HG03025 (cell line): ENCODE data around the gene BBX.

Experiments
- ATAC-seq: cut with Tn5 transposase; IDR thresholded peaks from one replicate; pipeline ENCODE4 v1.9.1; 2021; ENCODE audit warnings: mild to moderate bottlenecking, moderate library complexity; ENCODE audit not compliant: unreplicated experiment, low FRiP score

BBX gene

GRCh38 chr3:107522510-107523288, at the start of gene BBX:
Gene BBX, plus strand, starts transcription at chr3:107522962. Its CDS starts 187,499 bp downstream, at chr3:107710461.
- ATAC-seq = peak; percentile 97

GRCh38 chr3:107476462-107476861, 46.3 kb upstream of the BBX start:
- no peak for ATAC-seq

GRCh38 chr3:107487490-107487889, 35.3 kb upstream of the BBX start:
- ATAC-seq = no peak

- no peak for ATAC-seq
These were observed 33.8 kb upstream of the BBX start for GRCh38 chr3:107488942-107489341.

GRCh38 chr3:107493134-107493533, 29.6 kb upstream of the BBX start:
- ATAC-seq = no peak

- ATAC-seq = no peak
These were observed 25.9 kb upstream of the BBX start for GRCh38 chr3:107496855-107497254.

GRCh38 chr3:107498646-107499045, 24.1 kb upstream of the BBX start:
- ATAC-seq = no peak

GRCh38 chr3:107506458-107506857, 16.3 kb upstream of the BBX start:
- no peak for ATAC-seq

GRCh38 chr3:107508331-107508730, 14.4 kb upstream of the BBX start:
- ATAC-seq = no peak

GRCh38 chr3:107512108-107512507, 10.7 kb upstream of the BBX start:
- ATAC-seq = no peak

- ATAC-seq = no peak
These were observed 8.3 kb upstream of the BBX start for GRCh38 chr3:107514453-107514852.

- no peak for ATAC-seq
These were observed 6.3 kb upstream of the BBX start for GRCh38 chr3:107516475-107516874.

GRCh38 chr3:107520535-107520934, 2.2 kb upstream of the BBX start:
- ATAC-seq = no peak

GRCh38 chr3:107521469-107522059, 1.2 kb upstream of the BBX start:
- ATAC-seq = no peak

GRCh38 chr3:107523289-107523538, 452 bp downstream of the BBX start:
- ATAC-seq = peak; percentile 25

GRCh38 chr3:107523539-107524325, 970 bp downstream of the BBX start:
- ATAC-seq = peak; percentile 31

- no peak for ATAC-seq
These were observed 1.6 kb downstream of the BBX start for GRCh38 chr3:107524326-107524840.

- no peak for ATAC-seq
These were observed 2.3 kb downstream of the BBX start for GRCh38 chr3:107524841-107525643.

GRCh38 chr3:107525644-107526305, 3.0 kb downstream of the BBX start:
- no peak for ATAC-seq

GRCh38 chr3:107531917-107532469, 9.2 kb downstream of the BBX start:
- ATAC-seq = no peak
